Measurements from ENCODE around the gene DDX41.

Gene DDX41

DNA sequence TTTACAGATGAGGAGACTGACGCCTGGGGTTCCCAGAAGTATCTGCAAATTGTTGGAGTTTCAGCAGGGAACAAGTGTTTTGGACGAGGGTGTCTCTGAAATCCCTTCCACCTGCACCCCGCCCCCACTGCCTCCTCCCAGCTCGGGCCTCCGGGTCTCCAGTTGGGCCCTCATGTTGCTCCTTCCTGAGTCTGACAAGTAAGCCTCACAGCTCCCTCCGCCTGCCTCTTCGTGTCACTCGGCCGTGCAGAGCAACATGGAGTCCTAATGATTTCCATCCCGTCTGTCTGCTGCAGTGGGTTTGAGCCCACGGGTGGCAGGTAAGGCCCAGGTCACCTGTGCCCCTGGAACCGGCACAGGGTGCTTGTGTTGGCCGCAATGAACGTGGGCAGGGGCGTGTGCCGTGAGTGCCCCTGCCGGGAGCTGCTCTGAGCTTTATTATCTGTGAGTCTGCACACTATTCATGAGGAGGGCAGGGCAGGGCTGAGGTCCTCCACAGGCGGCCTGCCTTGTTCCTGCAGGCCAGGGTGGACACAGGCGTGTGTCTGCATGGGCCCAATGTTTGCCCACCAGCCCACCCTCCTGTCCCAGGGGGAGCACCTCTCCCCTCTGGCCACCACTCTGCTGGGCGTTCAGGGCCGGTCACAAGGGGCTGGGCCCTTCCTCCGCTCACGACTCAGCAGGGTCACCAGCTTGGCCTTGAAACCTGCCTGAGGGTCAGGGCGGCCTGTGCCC, 13.2 kb downstream of the DDX41 start:
- DNase-seq (ENCODE audit: low read depth): no peak
- TF ChIP-seq, protein P1, sequence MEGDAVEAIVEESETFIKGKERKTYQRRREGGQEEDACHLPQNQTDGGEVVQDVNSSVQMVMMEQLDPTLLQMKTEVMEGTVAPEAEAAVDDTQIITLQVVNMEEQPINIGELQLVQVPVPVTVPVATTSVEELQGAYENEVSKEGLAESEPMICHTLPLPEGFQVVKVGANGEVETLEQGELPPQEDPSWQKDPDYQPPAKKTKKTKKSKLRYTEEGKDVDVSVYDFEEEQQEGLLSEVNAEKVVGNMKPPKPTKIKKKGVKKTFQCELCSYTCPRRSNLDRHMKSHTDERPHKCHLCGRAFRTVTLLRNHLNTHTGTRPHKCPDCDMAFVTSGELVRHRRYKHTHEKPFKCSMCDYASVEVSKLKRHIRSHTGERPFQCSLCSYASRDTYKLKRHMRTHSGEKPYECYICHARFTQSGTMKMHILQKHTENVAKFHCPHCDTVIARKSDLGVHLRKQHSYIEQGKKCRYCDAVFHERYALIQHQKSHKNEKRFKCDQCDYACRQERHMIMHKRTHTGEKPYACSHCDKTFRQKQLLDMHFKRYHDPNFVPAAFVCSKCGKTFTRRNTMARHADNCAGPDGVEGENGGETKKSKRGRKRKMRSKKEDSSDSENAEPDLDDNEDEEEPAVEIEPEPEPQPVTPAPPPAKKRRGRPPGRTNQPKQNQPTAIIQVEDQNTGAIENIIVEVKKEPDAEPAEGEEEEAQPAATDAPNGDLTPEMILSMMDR (conservative IDR thresholded peaks at IDR 0.05; ENCODE audit: low read length): no peak
- no peak overlapping the region for H3K4me3 ChIP-seq (ENCODE audit: low read length)

DNA sequence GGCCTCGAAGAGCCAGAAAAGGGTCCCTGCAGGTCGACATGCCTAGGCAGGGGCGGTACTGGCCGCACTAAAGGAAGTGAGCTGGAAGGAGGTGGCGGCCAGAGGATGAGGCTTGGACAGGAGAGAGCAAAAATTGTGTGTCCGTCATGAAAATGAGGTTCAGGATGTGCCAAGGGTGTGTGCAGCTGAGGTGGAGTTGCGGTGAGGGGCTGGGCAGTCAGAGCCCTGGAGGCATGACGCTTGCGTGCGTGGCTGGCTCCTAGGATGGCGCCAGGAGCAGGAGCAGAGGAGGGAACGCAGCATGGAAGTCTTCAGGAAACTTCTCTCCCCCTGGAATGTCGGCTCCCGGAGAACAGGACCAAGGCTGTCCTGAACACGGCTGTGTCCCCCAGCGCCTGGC, 13.9 kb downstream of the DDX41 start:
- TF ChIP-seq, protein P1 (conservative IDR thresholded peaks at IDR 0.05; ENCODE audit: low read length): no peak
- DNase-seq (ENCODE audit: low read depth): no peak

DNA sequence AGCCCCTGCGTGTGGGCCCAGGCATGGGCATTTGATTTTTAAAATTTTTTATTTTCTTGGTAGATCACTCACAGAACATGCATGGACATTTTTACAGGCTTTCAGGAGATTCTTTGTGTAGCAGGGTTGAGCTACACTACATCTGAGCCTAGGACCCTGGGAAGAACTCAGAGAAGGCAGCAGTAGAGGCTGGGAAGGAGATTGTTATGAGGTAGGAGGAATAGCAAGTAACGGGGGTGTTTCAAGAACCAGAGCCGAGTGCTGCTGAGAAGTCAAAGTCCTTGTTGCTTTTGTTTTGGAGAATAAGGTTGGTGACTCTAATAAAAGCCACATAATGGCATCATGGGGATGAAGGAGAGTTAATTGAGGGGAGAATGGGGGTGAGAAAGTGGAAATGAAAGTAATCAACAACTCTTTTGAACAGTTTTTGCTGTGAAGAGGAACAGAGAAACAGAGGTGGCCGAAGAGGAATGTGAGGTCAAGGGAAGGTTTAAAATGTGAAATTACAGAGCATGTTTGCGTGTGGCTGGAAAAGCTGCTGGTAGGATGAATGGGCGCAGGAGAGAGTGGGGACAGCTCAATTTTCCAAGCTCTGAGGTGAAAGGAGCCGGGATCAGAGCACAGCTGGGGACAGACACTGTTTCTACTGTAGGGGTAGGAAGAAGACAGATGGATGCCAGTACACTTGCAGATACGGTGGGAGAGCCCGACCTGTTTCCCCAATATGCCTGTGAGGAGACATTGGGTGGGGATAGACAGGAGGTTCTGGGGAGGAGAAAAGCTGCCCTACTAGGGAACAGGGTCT, 14.7 kb downstream of the DDX41 start:
- TF ChIP-seq, protein P1 (conservative IDR thresholded peaks at IDR 0.05; ENCODE audit: low read length): no peak
- H3K4me3 ChIP-seq (ENCODE audit: low read length): no peak overlapping the region
- DNase-seq (ENCODE audit: low read depth): no peak

More for the DNA sequence above, 13.9 kb downstream of the DDX41 start:
- H3K4me3 ChIP-seq (ENCODE audit: low read length): no peak overlapping the region

DNA sequence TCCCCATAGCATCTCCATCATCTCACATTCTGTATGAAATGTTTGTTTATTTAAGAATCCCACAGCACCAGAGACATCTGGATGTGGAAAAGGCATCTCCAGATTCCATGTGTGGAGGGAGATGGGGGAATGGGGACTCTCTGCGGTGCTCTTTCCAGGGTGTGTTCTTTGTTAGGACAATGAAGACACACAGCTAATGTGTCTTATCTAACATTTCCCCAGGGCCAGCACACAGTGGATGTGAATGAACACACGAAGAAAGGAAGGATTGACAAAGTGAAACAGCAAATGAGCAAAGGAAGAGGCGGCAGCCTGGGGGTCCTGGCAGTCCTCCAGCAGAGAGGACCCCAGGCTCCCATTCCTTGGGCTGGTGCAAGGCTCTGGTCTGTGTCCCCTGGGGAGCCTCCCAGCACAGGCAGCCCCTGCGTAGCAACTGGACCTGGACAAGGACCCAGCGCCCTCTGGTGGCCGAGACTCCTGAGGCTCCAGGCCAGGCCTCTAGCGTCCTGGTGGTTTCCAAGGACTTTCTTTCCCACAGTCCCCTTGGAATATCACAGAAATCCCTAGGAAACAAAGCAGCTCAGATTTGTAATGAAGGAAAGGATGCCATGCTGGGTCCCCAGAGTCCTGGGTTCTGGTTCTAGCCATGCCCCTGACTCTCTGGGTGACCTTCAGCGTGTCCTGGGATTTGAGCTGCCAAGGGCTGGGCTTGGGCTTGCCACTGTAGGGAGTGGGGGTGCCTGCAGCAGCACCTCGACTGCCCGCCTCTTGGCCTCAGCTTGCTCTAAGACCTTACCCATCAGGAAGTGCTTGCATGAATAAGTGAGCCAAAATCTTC, 15.9 kb downstream of the DDX41 start:
- TF ChIP-seq, protein P1 (conservative IDR thresholded peaks at IDR 0.05; ENCODE audit: low read length): peak; percentile 94
- H3K4me3 ChIP-seq (ENCODE audit: low read length): no peak overlapping the region
- DNase-seq (ENCODE audit: low read depth): peak; percentile 80

DNA sequence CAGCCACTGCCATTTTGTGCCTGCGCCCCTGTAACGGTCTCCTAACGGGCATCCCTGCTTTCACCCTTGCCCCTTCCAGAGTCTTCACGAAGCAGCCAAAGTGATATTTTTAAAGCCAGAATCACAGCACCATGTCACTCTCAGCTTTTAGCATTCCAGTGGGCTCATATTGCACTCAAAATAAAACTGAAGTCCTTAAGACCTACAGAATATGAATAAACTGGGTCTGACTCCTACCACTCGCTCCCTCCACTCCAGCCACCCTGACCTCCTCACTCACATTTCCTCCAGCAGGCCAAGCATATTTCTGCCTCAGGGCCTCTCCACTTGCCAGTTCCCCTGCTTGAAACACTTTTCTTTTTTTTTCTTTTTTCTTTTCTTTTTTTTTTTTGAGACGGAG, 16.9 kb downstream of the DDX41 start:
- TF ChIP-seq, protein P1 (conservative IDR thresholded peaks at IDR 0.05; ENCODE audit: low read length): no peak
- DNase-seq (ENCODE audit: low read depth): no peak
- H3K4me3 ChIP-seq (ENCODE audit: low read length): no peak overlapping the region

DNA sequence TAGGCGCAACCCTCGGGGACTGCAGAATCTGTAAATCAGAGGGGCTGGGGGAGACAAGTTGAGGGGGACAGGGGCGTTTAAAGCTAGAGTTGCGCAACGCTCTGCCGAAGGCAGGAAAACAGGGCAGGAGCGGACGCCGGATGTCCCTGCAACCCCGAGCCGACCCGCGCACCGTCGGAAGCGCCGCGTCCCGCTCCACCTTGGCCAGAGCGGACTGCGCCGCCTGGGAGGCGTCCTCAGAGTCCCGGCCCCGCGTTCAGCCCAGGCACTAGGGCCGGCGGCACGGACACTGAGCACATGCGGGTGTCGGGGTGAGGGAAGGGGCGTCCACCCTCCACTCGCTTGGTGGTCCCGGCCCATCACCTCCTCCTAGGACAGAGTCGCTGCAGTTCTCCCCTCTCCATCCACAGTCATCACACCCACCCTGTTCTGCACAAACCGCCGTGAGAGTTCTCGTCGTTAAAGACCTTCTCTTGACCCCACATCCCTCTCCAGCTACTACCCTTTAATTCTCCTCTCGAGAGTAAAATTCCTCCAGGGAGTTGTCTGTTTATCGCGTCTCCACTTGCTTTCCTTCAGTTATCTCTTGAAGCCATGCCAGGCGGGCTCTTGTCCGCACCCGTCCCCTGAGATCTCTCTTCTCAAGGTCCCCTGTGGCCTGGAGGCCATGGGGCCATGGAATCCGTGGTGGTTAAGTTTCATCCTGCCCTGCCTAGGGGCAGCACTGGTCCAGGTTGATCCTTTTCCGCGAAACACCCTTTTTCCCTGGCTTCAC, 18.6 kb downstream of the DDX41 start:
- H3K4me3 ChIP-seq (ENCODE audit: low read length): peak overlapping the region; percentile 69
- DNase-seq (ENCODE audit: low read depth): no peak
- TF ChIP-seq, protein P1 (conservative IDR thresholded peaks at IDR 0.05; ENCODE audit: low read length): no peak

All from AG10803 (cell line).